LNCAP (cell line): ENCODE results near the gene USP3.

Experiments
- TF ChIP-seq, protein P1 (sequence below): fragments of 450-650 bp; IDR thresholded peaks from 2 replicates; pipeline ENCODE4 v1.5.1; 2017; ENCODE audit warnings: mild to moderate bottlenecking

USP3 gene

DNA sequence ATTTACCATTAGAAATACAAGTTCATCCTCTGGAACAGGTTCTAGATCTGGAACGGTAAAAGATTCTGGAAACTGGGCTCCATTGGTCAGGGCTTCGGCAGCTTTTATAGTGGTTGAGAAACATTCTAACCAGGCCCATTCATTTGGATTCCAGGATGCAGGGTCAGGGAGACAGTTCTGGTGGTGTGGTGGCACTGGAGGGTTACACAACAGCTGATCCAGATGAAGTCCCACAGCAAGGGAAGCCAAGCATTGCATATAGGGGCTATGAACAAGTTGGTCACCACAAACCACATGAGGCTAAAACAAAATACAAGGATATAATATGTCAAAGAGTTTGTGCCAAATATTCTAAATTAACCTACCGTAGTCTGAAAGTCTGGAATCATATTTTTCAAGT is 135.8 kb downstream of the USP3 start:
- TF ChIP-seq, protein P1, sequence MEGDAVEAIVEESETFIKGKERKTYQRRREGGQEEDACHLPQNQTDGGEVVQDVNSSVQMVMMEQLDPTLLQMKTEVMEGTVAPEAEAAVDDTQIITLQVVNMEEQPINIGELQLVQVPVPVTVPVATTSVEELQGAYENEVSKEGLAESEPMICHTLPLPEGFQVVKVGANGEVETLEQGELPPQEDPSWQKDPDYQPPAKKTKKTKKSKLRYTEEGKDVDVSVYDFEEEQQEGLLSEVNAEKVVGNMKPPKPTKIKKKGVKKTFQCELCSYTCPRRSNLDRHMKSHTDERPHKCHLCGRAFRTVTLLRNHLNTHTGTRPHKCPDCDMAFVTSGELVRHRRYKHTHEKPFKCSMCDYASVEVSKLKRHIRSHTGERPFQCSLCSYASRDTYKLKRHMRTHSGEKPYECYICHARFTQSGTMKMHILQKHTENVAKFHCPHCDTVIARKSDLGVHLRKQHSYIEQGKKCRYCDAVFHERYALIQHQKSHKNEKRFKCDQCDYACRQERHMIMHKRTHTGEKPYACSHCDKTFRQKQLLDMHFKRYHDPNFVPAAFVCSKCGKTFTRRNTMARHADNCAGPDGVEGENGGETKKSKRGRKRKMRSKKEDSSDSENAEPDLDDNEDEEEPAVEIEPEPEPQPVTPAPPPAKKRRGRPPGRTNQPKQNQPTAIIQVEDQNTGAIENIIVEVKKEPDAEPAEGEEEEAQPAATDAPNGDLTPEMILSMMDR, result no peak
